ENCODE measurements around the gene ANKRD55.
"Not testable (repeated sequence)": the region's sequence is repeated elsewhere in the genome, so short reads cannot be mapped to it uniquely, and the experiment has no call there.

ANKRD55 gene

GRCh38 chr5:56267856-56268255, 34.7 kb upstream of the ANKRD55 start:
- no peak overlapping the region for H3K4me3 ChIP-seq (ENCODE audit: low read depth, low read length)
- in situ Hi-C loops (cut with HindIII; ENCODE audit: low sequenced_read_pairs) = loop anchor here (25.0 kb wide), 1 partner anchor 994 kb away; no protein-coding TSS in a partner anchor
- DNase-seq (ENCODE audit: low read depth, low spot score) = no peak
- TF ChIP-seq, protein P1, sequence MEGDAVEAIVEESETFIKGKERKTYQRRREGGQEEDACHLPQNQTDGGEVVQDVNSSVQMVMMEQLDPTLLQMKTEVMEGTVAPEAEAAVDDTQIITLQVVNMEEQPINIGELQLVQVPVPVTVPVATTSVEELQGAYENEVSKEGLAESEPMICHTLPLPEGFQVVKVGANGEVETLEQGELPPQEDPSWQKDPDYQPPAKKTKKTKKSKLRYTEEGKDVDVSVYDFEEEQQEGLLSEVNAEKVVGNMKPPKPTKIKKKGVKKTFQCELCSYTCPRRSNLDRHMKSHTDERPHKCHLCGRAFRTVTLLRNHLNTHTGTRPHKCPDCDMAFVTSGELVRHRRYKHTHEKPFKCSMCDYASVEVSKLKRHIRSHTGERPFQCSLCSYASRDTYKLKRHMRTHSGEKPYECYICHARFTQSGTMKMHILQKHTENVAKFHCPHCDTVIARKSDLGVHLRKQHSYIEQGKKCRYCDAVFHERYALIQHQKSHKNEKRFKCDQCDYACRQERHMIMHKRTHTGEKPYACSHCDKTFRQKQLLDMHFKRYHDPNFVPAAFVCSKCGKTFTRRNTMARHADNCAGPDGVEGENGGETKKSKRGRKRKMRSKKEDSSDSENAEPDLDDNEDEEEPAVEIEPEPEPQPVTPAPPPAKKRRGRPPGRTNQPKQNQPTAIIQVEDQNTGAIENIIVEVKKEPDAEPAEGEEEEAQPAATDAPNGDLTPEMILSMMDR (IDR thresholded peaks at IDR 0.05; ENCODE audit: low read depth, low read length) = no peak

GRCh38 chr5:56264417-56265025, 31.4 kb upstream of the ANKRD55 start:
- no peak overlapping the region for H3K4me3 ChIP-seq (ENCODE audit: low read depth, low read length)
- TF ChIP-seq, protein P1 (IDR thresholded peaks at IDR 0.05; ENCODE audit: low read depth, low read length) = peak; percentile 50
- DNase-seq (ENCODE audit: low read depth, low spot score) = peak; percentile 41
- in situ Hi-C loops (cut with HindIII; ENCODE audit: low sequenced_read_pairs) = loop anchor here (25.0 kb wide), 1 partner anchor 998 kb away; no protein-coding TSS in a partner anchor

DNA sequence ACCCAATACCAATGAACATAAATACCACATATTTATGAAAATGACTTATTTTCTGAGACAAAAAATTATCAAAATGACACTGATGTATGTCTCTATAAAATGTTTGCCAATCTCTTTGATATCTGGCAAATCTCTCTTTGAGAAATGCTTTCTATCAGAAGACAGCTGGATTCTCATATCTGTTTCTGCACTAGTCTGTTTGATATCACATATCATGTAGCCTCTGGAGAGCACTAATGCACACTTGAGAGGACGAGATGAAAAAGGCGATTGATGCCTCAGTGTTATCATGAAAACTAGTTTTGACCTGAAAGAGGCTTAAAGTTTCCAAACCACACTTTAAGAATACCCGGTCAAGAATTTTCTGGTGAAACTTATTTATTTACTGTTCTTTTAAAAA, 29.1 kb upstream of the ANKRD55 start:
- no peak for DNase-seq (ENCODE audit: low read depth, low spot score)
- in situ Hi-C loops (cut with HindIII; ENCODE audit: low sequenced_read_pairs) = loop anchor here (25.0 kb wide), 1 partner anchor 1000 kb away; no protein-coding TSS in a partner anchor
- TF ChIP-seq, protein P1 (IDR thresholded peaks at IDR 0.05; ENCODE audit: low read depth, low read length) = no peak
- H3K4me3 ChIP-seq (ENCODE audit: low read depth, low read length) = no peak overlapping the region

DNA sequence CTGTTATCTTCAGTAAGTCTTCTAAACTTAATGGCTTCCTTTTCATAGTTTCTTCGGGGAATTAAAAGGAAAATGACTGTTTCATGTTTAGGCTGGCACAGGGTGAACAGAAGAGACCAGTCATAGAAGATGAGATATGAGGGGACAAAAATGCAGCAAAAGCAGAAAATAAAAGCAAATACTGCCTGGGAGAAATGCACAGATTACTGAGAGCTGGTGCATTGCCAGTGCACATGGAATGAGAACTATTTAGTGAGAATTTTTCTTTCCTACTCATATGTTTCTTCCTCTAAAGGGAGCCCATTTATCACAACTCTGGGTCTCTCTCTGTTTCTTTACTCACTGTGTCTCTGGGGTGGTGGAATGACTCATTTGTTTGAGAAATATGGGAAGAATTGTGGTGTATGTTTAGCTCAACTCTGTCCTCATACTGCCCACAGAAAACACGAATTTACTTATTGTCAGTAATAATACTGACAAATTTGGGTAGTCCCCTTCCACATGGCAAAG, 25.9 kb upstream of the ANKRD55 start:
- no peak overlapping the region for H3K4me3 ChIP-seq (ENCODE audit: low read depth, low read length)
- in situ Hi-C loops (cut with HindIII; ENCODE audit: low sequenced_read_pairs) = loop anchor here (25.0 kb wide), 1 partner anchor 1003 kb away; no protein-coding TSS in a partner anchor
- TF ChIP-seq, protein P1 (IDR thresholded peaks at IDR 0.05; ENCODE audit: low read depth, low read length) = no peak
- peak; percentile 95 for DNase-seq (ENCODE audit: low read depth, low spot score)

GRCh38 chr5:56257763-56258529, 24.8 kb upstream of the ANKRD55 start:
- in situ Hi-C loops (cut with HindIII; ENCODE audit: low sequenced_read_pairs) = loop anchor here (25.0 kb wide), 1 partner anchor 1004 kb away; no protein-coding TSS in a partner anchor
- H3K4me3 ChIP-seq (ENCODE audit: low read depth, low read length); DNase-seq (ENCODE audit: low read depth, low spot score): not testable (repeated sequence)

DNA sequence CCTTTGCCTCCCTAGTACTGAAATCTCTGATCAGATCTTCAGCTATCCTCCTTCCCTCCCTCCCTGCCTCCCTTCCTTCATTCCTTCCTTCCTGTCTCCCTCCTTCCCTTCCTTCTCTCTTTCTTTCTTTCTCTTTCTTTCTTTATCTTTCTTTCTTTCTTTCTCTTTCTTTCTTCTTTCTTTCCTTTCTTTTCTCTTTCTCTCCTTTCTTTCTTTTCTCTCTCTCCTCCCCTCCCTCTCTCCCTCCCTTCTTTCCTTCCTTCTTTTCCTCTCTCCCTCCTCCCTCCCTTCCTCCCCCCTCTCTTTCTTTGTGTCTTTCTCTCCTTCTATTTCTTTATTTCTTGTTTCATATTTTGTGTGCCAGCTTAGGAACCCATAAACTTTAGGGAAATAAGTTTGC, 23.9 kb upstream of the ANKRD55 start:
- DNase-seq (ENCODE audit: low read depth, low spot score) = no peak
- in situ Hi-C loops (cut with HindIII; ENCODE audit: low sequenced_read_pairs) = loop anchor here (25.0 kb wide), 1 partner anchor 1005 kb away; no protein-coding TSS in a partner anchor
- H3K4me3 ChIP-seq (ENCODE audit: low read depth, low read length) = no peak overlapping the region
- TF ChIP-seq, protein P1 (IDR thresholded peaks at IDR 0.05; ENCODE audit: low read depth, low read length) = no peak

Measured in astrocyte of the spinal cord (primary cell).